ENCODE data around the gene CP. TPM values are rescaled to one million over a fixed set of nuclear protein-coding genes. Genes with fewer than 3 reads are reported as not detected.

Gene CP
- total RNA-seq, 1 donor from 2014 or later: 0.32 TPM

DNA sequence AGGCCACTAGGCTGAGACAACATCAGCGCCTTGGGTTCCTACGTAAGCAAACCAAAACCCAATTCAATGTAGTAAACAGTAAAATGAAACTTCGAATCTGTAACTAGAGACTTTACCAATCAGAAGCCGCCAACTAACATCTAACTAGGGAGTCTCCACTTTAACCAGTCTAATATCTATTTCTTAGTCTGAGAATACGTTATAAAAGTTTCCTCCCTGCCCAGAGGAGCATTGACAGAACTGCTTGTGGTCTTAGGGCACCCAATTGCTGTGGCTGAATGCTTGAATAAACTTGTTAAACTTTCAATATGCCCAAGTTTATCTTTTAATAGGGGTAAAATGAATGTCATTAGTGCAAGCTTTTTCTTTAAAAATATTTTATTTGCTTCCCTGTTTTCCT is 4.3 kb downstream of the CP start:
- DNase-seq (ENCODE audit: extremely low spot score, unreplicated experiment): no peak
- Mint-ChIP-seq H3K4me3 (ENCODE audit: unreplicated experiment) (no peak overlapping the region), H3K27ac (ENCODE audit: unreplicated experiment) (no peak overlapping the region), H3K9me3 (ENCODE audit: unreplicated experiment) (no peaks in the 10 kb centered on the region), H3K4me1 (ENCODE audit: unreplicated experiment) (peaks cover 3% of the 10 kb centered on the region), H3K36me3 (ENCODE audit: unreplicated experiment) (no peaks in the 10 kb centered on the region), H3K27me3 (ENCODE audit: unreplicated experiment) (no peaks in the 10 kb centered on the region)
- TF ChIP-seq, protein P1, sequence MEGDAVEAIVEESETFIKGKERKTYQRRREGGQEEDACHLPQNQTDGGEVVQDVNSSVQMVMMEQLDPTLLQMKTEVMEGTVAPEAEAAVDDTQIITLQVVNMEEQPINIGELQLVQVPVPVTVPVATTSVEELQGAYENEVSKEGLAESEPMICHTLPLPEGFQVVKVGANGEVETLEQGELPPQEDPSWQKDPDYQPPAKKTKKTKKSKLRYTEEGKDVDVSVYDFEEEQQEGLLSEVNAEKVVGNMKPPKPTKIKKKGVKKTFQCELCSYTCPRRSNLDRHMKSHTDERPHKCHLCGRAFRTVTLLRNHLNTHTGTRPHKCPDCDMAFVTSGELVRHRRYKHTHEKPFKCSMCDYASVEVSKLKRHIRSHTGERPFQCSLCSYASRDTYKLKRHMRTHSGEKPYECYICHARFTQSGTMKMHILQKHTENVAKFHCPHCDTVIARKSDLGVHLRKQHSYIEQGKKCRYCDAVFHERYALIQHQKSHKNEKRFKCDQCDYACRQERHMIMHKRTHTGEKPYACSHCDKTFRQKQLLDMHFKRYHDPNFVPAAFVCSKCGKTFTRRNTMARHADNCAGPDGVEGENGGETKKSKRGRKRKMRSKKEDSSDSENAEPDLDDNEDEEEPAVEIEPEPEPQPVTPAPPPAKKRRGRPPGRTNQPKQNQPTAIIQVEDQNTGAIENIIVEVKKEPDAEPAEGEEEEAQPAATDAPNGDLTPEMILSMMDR (IDR thresholded peaks at IDR 0.05): no peak

DNA sequence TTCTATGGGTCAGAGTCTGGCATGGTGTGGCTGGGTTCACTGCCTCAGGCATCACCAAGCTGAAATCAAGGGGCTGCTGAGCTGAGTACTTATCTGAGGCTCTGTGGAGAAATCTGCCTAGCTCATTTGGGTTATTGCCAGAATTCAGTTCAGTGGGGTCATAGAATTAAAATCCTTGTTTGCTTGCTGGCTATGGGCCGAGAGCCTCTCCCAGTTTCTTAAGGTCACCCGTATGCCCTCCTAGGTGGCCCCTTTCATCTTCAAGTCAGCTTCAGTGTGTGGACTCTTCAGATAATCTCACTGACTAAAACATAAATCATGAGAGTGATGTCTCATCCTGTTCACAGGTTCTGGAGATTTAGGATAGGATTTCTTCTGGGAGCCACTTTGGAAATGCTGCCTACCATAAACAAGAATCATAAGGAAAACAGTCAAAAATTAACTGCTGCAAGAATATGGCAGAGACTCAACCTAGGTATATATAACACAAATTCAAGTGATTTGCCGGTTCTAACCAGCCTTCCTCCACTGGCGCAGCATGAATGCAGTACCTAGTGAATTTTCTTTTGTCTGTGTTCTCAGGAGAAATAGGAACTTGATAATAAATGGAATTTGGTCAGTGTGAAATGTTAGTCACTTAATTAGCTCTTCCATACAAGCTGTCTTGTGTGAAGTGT is 5.3 kb downstream of the CP start:
- Mint-ChIP-seq H3K27ac (ENCODE audit: unreplicated experiment) (no peak overlapping the region), H3K4me3 (ENCODE audit: unreplicated experiment) (no peak overlapping the region), H3K4me1 (ENCODE audit: unreplicated experiment) (peaks cover 3% of the 10 kb centered on the region), H3K27me3 (ENCODE audit: unreplicated experiment) (no peaks in the 10 kb centered on the region), H3K36me3 (ENCODE audit: unreplicated experiment) (no peaks in the 10 kb centered on the region), H3K9me3 (ENCODE audit: unreplicated experiment) (no peaks in the 10 kb centered on the region)
- TF ChIP-seq, protein P1 (IDR thresholded peaks at IDR 0.05): no peak
- no peak for DNase-seq (ENCODE audit: extremely low spot score, unreplicated experiment)

DNA sequence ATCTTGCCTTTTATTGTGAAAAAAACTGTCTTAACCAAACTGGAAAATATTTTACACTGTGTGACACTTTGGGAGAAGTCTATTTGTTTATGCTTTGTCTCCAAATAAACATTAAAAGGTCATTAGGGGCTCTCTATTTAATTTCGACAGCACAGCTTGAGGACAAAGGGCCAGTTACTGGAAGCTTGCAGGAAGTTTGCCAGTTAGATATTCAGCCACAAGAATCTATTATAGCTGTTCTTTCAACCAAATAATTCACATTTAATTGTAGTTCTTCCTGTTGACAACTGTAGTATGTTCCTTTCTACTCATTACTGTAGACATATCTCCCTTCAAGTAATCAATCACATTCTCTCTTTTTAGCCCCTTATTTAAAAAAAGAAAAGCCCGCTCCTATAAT is 6.1 kb downstream of the CP start:
- Mint-ChIP-seq H3K9me3 (ENCODE audit: unreplicated experiment) (no peaks in the 10 kb centered on the region), H3K36me3 (ENCODE audit: unreplicated experiment) (no peaks in the 10 kb centered on the region), H3K27ac (ENCODE audit: unreplicated experiment) (no peak overlapping the region), H3K27me3 (ENCODE audit: unreplicated experiment) (no peaks in the 10 kb centered on the region), H3K4me3 (ENCODE audit: unreplicated experiment) (no peak overlapping the region), H3K4me1 (ENCODE audit: unreplicated experiment) (peaks cover 3% of the 10 kb centered on the region)
- TF ChIP-seq, protein P1 (IDR thresholded peaks at IDR 0.05): no peak
- DNase-seq (ENCODE audit: extremely low spot score, unreplicated experiment): no peak

DNA sequence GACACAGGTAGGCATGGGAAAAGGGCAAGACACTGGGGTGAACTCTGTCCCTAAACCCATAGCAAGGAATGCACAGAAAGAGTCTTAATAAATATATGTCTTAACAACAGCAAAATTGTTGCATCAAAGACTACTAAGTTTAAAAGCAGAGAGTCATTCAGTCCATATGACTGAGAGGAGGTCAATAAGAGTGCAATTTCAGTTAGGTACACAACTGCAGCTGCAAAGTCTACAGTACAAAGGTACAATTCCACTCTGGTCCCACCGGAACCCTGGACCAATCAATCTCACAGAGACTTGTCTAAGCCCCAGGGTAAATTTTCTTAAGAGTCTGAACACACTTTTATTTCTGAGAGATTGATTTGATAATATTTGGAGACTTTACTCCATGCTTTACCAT is 6.9 kb downstream of the CP start:
- no peak for DNase-seq (ENCODE audit: extremely low spot score, unreplicated experiment)
- Mint-ChIP-seq H3K27ac (ENCODE audit: unreplicated experiment) (no peak overlapping the region), H3K9me3 (ENCODE audit: unreplicated experiment) (no peaks in the 10 kb centered on the region), H3K4me3 (ENCODE audit: unreplicated experiment) (no peak overlapping the region), H3K36me3 (ENCODE audit: unreplicated experiment) (no peaks in the 10 kb centered on the region), H3K27me3 (ENCODE audit: unreplicated experiment) (peaks cover 3% of the 10 kb centered on the region), H3K4me1 (ENCODE audit: unreplicated experiment) (peaks cover 3% of the 10 kb centered on the region)
- TF ChIP-seq, protein P1 (IDR thresholded peaks at IDR 0.05): no peak

DNA sequence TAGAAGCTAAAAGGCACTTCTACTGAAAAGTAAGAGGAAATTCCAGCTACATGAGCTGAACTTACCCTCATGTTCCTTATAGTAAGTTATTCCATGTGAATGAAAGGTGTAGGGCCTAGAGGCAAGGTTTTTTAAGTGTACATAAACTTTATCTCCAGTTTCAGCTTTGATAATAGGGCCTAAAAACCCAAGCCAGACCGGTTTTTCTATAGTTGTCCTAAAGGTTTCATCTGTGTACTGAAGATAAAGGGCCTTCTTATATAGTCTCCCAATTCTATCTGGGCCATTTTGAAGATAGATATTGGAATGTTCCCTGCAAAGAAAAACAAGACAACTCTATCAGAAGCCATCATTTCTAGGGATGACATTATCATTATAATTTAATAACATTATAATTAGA is 9.2 kb downstream of the CP start:
- H3K27ac Mint-ChIP-seq (ENCODE audit: unreplicated experiment): no peak overlapping the region
- H3K36me3 Mint-ChIP-seq (ENCODE audit: unreplicated experiment): no peaks in the 10 kb centered on the region
- no peak overlapping the region for H3K4me3 Mint-ChIP-seq (ENCODE audit: unreplicated experiment)
- H3K27me3 Mint-ChIP-seq (ENCODE audit: unreplicated experiment): peaks cover 4% of the 10 kb centered on the region
- H3K9me3 Mint-ChIP-seq (ENCODE audit: unreplicated experiment): no peaks in the 10 kb centered on the region
- peaks cover 3% of the 10 kb centered on the region for H3K4me1 Mint-ChIP-seq (ENCODE audit: unreplicated experiment)
- TF ChIP-seq, protein P1 (IDR thresholded peaks at IDR 0.05): no peak
- DNase-seq (ENCODE audit: extremely low spot score, unreplicated experiment): no peak

All from osteocyte (in vitro differentiated cells).